ENCODE data around the gene ACSL6.
"Not testable (repeated sequence)": the region's sequence is repeated elsewhere in the genome, so short reads cannot be mapped to it uniquely, and the experiment has no call there.

ACSL6 gene

GRCh38 chr5:131926168-131926567 lies 85.3 kb downstream of the ACSL6 start:
- DNase-seq, result no peak

- DNase-seq, result no peak
These were observed 95.0 kb downstream of the ACSL6 start for GRCh38 chr5:131916481-131916880.

GRCh38 chr5:131914472-131914871 lies 97.0 kb downstream of the ACSL6 start:
- no peak for DNase-seq

- no peak for DNase-seq
These were observed 97.9 kb downstream of the ACSL6 start for GRCh38 chr5:131913603-131914002.

- DNase-seq, result no peak
These were observed 104.8 kb downstream of the ACSL6 start for GRCh38 chr5:131906668-131907067.

GRCh38 chr5:131902266-131902665 lies 109.2 kb downstream of the ACSL6 start:
- DNase-seq, result not testable (repeated sequence)

All from AML-193 (cell line).